Forelimb muscle (tissue), 1 donor: Measurements from ENCODE around the gene UPF1. TPM values are rescaled to one million over a fixed set of nuclear protein-coding genes. Genes with fewer than 3 reads are reported as not detected.

Source experiments
- DNase-seq: peaks from one replicate; pipeline ENCODE4 v3.0.0-alpha.2; 2013; ENCODE audit warnings: low read depth
- polyA plus RNA-seq: library from polyadenylated mRNA; unstranded; fragments of 120-200 nt; gene quantifications from one replicate; pipeline ENCODE4 v1.2.1, GENCODE V29; 2013; ENCODE audit not compliant: insufficient read length

Gene UPF1
- polyA plus RNA-seq, 1 donor, result 34.1 TPM

GRCh38 chr19:18857223-18857622, 25.5 kb downstream of the UPF1 start:
- DNase-seq, result no peak

GRCh38 chr19:18858906-18859646, 27.3 kb downstream of the UPF1 start:
- no peak for DNase-seq

GRCh38 chr19:18859676-18860301, 28.0 kb downstream of the UPF1 start:
- no peak for DNase-seq

- no peak for DNase-seq
Measured at GRCh38 chr19:18860302-18860700, 28.5 kb downstream of the UPF1 start.

- no peak for DNase-seq
Measured at GRCh38 chr19:18860725-18861124, 29.0 kb downstream of the UPF1 start.

DNA sequence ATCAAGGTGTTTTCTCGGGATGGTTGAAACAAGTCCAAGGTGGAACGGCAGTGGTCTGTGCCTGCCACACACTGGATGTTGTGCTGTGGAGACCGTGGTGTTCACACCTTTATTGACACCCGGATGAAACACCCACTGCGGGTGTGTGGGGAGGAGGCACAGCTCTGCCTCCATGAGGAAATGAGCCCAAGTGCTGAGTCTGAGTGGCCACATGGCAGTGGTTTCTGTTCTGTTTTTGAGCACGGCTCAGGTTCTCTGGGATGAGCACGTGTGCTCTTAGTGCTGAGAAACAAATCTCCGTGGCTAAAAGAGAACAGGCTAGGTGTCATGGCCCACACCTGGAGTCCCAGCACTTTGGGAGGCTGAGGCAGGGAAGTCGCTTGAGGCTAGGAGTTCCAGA, 29.5 kb downstream of the UPF1 start:
- DNase-seq, result no peak

- no peak for DNase-seq
Measured at GRCh38 chr19:18861917-18862316, 30.2 kb downstream of the UPF1 start.

DNA sequence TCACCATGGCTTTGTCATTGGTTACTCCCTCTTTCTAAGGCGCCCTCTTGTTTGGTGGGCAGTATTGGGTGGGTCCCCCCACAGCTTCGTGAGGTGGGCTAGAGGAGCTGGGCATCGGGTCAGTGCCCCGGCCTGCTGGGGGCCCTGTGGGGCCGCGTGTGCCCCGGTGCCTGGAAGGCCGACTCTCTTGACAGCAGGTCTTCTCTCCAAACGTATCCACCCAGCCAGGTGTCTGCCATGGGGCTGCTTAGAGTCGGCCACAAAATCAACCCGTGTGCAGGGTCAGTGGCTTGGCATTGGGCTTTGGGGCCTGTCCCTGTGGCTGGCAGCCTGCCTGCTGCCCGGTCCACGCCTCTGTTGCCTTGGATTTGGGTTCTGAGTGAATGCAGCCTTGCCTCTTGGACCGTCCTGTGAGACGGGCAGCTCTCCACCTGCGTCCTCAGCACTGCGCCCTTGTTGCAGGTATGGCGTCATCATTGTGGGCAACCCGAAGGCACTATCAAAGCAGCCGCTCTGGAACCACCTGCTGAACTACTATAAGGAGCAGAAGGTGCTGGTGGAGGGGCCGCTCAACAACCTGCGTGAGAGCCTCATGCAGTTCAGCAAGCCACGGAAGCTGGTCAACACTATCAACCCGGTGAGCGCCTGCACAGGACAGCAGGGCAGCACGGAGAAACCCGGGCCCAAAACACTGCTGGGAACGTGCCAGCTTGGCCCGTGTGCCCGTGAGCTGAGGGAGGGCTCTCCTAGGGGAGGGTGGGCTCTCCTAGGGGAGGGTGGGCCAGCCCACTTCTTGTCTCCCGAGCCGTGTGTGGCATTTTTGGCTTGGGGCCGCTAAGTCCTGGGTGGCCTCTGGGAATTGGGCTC, 31.4 kb downstream of the UPF1 start:
- no peak for DNase-seq

DNA sequence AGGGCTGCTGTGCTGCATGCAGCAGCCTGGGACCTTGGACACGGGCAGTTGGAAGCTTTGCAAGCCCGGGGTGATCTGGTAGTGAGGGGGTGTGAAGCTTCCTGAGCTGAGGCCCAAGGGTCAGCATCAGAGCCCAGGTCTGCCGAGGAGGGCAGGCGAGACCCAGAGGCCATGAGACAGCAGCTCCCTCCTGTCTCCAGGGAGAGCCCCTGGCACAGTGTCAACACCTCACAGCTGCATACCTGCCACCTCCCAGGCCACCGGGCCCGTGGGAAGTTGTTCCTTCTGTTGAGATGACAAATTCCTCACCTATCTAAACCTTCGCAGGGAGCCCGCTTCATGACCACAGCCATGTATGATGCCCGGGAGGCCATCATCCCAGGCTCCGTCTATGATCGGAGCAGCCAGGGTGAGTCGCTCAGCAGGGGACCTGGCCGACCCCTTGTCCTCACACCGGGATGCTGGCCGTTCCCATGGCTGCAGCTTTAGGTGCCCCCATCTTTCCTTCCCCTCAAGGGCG, 32.1 kb downstream of the UPF1 start:
- no peak for DNase-seq

DNA sequence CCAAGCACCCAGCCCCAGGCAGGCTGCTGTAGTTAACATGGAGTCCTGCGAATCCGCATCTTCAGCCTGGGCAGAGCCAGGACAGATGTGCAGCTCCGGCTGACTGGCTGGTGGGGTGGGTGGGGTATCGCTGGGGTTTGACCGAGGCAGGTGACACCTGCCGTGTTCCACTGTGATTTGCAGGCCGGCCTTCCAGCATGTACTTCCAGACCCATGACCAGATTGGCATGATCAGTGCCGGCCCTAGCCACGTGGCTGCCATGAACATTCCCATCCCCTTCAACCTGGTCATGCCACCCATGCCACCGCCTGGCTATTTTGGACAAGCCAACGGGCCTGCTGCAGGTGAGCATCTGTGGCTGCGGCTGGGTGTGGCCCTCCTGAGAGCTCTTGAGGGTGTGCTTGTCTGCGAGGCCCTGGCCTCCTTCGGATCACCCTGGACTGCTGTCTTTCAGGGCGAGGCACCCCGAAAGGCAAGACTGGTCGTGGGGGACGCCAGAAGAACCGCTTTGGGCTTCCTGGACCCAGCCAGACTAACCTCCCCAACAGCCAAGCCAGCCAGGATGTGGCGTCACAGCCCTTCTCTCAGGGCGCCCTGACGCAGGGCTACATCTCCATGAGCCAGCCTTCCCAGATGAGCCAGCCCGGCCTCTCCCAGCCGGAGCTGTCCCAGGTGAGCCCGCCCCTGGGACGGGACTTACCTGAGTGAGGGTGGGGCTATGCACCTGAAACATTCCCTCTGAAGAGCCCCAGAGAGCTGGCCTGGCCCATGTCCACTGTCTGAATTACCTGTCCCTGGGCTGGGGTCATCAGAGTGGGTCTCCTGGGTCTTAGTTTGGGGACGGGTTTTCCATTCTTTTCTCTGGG, 33.6 kb downstream of the UPF1 start:
- no peak for DNase-seq

DNA sequence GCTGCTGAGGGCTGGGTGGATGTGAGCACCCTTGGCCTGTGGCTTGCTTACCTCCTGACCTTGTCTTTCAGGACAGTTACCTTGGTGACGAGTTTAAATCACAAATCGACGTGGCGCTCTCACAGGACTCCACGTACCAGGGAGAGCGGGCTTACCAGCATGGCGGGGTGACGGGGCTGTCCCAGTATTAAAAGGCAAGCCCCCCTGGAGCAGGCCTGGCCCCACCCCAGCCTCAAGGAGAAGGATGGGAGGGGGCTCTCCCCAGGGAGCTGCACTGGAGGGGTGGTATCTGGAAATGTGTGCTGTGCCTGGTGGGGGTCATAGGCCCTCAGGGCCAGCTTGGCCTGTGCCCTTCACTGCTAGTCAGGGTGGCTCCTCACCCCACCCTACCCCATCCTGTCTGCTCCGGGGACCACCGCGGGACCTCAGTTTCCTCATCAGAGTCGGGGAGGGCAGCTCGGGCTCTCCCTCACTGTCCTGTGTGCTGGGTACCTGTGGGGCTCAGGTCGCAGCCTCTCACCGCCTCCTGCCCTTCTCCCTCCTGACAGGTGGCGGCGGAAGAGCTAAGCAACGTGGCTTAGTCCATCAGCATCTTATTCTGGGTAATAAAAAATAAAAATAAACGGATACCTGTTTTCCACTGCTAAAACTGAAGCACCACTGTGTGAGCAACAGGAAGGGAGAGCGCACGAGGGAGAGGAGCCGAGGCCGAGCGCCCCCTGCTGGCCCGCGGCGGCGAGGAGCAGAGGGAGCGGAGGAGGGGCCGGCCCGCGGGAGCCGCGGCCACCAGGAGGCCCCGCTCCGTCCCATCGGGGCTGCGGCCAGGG, 34.4 kb downstream of the UPF1 start:
- DNase-seq, result no peak

DNA sequence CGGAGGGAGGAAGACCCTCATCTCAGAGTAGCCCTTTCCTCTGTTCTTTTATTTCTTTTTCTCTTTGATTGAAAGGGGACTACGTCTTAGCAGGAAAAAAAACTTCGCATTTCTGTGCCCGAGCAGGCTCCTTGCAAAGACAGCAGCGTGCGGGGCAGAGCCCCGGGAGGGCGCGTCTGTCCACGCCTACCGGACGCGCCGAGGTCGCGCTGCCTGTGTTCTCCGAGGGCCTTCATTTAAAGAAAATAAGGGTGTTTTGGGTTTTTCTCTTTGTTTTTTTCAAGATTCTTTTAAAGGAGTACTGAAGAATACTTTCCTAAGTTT, 35.0 kb downstream of the UPF1 start:
- no peak for DNase-seq

GRCh38 chr19:18867199-18867598, 35.4 kb downstream of the UPF1 start:
- DNase-seq, result no peak

GRCh38 chr19:18867751-18868150, 36.0 kb downstream of the UPF1 start:
- DNase-seq, result no peak

DNA sequence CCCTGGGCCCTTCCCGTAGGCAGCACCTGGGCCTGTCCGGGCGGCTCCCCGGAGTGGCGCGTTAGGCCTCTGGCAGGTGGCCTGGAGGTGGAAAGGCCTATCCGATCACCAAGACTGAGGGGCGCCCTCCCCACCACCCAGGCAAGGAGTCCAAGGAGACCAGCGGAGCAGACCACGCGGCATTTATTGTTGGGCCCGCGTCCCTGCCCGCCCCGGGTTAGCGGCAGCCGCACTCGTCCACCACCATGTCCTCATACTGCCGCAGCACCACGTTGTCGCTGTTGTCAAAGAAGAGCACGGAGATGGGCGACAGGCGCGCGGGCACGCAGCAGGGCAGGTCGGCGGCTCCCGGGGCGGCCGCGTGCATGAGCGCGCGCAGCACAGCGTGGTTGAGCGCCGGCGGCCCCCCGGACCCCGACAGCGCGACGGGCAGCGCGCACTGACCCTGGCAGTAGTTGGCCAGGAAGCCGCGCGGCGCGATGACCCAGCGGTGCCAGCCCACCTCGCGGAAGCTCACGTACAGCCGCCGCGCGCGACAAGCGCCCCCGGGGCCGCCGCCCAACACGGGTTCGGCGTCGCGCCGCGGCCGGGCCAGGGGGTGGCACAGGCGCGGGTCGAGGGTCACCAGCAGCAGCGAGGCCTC, 36.7 kb downstream of the UPF1 start:
- no peak for DNase-seq

GRCh38 chr19:18869023-18869618, 37.4 kb downstream of the UPF1 start:
- DNase-seq, result no peak

DNA sequence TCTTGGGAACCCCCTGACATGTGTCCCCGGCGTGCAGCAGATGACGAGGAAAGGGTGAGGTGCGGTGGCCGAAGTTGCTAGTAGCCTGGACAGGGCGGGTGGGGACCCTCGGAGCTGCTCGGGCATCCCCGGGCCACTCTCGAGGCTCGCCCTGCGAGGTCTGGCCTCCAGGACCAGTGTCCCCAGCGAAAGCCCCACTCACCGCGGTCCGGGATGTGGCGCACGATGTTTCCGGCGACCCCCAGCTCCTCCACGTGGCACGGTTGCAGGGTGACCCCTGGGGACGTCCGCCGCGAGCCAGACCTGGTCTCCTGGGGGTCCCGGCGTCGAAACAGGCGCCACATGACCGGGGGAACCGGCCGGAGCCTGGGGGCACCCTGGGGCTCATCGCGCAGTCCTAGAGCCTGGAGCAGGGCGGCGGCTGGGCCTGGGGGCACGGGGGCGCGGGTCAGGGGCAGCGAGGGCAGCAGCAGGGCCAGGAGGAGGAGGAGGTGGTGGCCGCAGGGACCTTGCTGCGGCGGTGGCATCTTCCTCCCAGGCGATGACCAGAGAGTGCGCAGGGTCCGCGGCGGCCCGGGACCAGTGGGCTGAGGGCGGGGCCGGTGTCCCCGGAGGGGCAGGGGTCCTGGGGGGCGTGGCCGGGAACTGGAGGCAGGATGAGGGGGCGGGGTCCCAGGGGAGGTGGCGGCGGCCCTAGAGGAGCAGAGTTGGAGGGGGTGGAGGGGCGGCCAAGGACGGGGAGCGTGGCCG, 38.2 kb downstream of the UPF1 start:
- no peak for DNase-seq

GRCh38 chr19:18870531-18871172, 38.9 kb downstream of the UPF1 start:
- DNase-seq, result no peak

GRCh38 chr19:18871543-18871942, 39.8 kb downstream of the UPF1 start:
- DNase-seq, result no peak
